GM12892 (cell line): Measurements from ENCODE around the gene SSX2IP.
A peak's percentile ranks its signal among the peaks of the same experiment; 100 is the strongest.
"Not testable (repeated sequence)": the region's sequence is repeated elsewhere in the genome, so short reads cannot be mapped to it uniquely, and the experiment has no call there.

Experiments used
- DNase-seq: peaks from one replicate; pipeline ENCODE4 v3.0.0; 2011; ENCODE audit not compliant: insufficient read length
- FAIRE-seq: peaks from 2 replicates; lab custom pipeline; 2011; peaks lifted over from hg19 to GRCh38; lab: Jason Lieb, UNC
- POLR2A ChIP-seq: IDR thresholded peaks from 2 replicates; pipeline ENCODE4 v1.6.1; 2011; ENCODE audit warnings: low read depth, low read length, control low read depth
- POLR2AphosphoS5 ChIP-seq: IDR thresholded peaks from 2 replicates; pipeline ENCODE4 v1.6.1; 2011; ENCODE audit warnings: low read depth, low read length, control low read depth
- TAF1 ChIP-seq: IDR thresholded peaks from 2 replicates; pipeline ENCODE4 v1.6.1; 2011; ENCODE audit warnings: low read depth, mild to moderate bottlenecking, control low read depth, low read length, borderline replicate concordance

The SSX2IP gene

DNA sequence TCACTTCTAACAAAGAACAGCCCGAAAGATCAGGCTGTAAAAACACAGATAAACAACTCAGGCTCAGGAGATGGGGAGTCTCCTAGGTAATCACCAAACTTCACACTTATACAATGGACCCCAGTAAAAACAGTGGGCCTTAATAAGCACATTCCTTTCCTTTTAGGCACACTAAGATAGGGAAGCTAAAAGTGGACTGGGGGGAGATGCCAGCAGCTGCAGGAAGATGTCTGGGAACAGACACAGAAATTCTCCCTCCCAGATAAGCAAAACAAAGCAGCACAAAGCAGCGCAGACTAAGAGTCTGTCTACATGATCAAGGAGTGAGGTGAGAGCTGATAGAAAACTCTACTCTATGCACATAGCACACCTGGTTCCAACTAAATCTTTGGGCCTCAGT lies 87.0 kb downstream of the SSX2IP start:
- FAIRE-seq (no peak), DNase-seq (no peak)
- TF ChIP-seq POLR2AphosphoS5 (no peak), POLR2A (no peak), TAF1 (no peak)

DNA sequence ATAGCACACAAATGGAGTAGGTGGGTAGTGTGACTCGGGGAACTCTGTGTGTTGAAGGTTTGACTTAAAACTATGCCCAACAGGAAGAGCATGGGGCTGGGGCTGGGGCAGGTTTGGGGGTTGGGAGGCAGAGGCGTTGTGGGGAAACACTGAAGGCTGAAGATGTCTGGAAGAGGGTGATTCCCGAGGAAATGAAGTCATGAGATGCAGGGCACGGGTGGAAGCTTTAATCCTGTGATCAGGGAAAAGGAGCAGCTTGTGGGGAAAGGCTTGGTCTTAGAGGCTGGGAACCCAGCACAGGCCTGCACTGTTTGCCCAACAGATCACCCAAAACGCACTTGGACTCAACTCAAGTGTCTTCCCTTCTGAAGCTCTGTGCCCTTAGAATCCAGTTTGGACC lies 89.5 kb downstream of the SSX2IP start:
- TF ChIP-seq POLR2AphosphoS5 (no peak), TAF1 (no peak), POLR2A (no peak)
- DNase-seq (no peak), FAIRE-seq (peak; percentile 17)

DNA sequence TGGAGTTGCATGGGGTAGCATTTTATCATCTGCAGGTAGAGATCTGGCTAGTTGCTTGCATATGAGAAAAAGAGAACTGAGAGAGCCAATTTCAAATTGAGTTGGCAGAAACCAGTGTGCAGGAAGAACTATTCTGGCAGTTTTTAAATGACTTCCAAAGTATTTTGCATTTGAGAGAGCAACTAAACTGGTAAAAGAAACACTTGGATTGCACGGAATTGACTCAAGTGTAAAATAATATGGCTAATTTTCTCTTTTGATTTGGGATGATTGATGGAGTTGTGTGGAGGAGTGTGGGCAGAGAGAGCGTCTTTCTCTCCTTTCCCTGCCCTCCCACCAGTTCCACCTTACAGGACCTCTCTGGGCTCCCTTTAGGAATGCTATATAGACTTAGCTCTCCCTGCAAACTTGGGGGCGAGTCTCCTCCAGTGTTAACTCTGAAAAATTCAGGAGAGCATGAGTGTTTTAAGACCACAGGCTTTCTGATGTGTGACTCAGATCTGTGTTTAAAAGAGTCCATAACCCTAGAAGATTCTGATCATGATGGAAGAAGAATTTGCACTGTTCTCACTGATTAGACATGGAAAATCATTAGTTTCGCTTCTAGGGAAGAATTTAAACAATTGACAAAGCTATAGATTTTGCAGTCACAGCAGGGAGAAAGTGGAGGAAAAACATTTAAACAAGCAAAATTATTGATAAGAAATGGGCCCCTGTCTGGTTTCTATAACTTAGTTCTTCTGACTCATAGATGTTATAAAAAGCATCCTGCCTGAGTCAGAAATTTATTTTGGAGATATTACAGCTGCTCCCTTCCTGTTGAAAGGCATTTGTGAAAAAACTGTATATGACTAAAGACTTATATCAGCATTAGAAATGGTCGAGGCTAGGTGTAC lies 91.2 kb downstream of the SSX2IP start:
- no peak for DNase-seq
- TF ChIP-seq TAF1 (no peak), POLR2A (no peak), POLR2AphosphoS5 (no peak)
- peak; percentile 27 for FAIRE-seq

DNA sequence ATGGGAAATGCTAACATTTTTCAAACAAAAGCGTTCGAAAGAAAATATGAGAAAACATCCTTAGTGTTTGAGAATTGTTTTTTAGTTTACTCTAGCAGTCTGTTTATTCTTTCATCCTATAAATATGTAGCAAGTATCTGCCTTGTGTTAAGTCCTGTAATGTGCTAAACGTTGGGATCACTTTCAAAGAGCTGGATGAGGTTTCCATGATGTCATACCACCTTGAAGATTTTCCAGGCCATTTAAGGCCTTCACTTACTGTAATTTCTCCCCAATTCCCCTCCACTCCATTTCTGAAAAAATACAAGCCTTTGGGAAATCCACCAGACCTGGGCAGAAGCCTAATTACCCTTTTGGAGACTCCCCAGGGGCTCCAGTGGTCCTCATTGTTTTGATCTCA lies 91.8 kb downstream of the SSX2IP start:
- DNase-seq (no peak), FAIRE-seq (no peak)
- TF ChIP-seq POLR2AphosphoS5 (no peak), TAF1 (no peak), POLR2A (no peak)

DNA sequence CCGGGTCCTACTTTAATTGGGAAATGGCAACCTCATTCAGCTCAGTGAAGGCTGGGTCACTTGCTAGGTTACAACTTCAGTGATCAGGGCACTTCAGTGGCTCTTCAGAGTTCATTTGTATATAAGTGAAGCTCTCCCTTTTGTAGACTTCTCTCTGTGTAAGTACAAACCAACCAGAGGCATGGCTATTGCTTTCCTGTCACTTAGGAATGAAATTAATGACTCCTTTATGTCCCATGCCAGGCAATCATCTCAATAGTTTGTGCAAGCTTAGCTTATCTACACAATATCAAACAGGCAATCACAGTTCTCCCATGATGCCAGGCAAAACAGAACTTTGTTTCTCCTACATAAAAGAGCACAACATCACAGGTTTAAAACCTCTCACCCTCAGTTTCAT lies 93.2 kb downstream of the SSX2IP start:
- DNase-seq = no peak
- FAIRE-seq = no peak
- TF ChIP-seq POLR2AphosphoS5 (no peak), POLR2A (no peak), TAF1 (no peak)

DNA sequence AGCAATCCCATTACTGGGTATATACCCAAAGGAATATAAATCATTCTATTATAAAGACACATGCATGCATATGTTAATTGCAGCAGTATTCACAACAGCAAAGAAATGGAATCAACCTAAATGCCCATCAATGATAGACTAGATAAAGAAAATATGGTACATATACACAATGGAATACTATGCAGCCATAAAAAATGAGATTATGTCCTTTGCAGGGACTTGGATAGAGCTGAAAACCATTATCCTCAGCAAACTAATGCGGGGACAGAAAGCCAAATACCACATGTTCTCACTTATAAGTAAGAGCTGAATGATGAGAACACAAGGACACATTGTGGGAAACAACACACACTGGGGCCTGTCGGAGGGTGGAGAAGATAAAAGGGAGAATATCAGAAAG lies 95.3 kb downstream of the SSX2IP start:
- DNase-seq, FAIRE-seq: not testable (repeated sequence)
